Kidney (tissue), 14 donors: ENCODE results near the gene LCK. TPM values are rescaled to one million over a fixed set of nuclear protein-coding genes. Genes with fewer than 3 reads are reported as not detected.

Source experiments
- DNase-seq, 5 donors: peaks; one replicate each; pipeline ENCODE4 v3.0.0-alpha.2; 2013 to 2020
- FAIRE-seq: peaks from 2 replicates; lab custom pipeline; 2012; peaks lifted over from hg19 to GRCh38; lab: Jason Lieb, UNC
- H3K27ac ChIP-seq, 2 donors: one replicate each; pipeline ENCODE4 v1.7.0; 2013; ENCODE audit warnings: low read depth in 2 of 2, low read length in 2 of 2, inconsistent platforms in 1 of 2
- H3K27me3 ChIP-seq: one replicate; pipeline ENCODE4 v1.7.1; 2013; ENCODE audit warnings: low read length, inconsistent platforms; ENCODE audit not compliant: control insufficient read depth, insufficient read depth
- H3K36me3 ChIP-seq, 3 donors: one replicate each; pipeline versions ENCODE4 v1.7.0 to v1.7.1; 2013; ENCODE audit warnings: low read length in 3 of 3, control low read depth in 1 of 3, inconsistent platforms in 1 of 3; ENCODE audit not compliant: insufficient read depth in 3 of 3, control insufficient read depth in 2 of 3
- H3K4me1 ChIP-seq, 3 donors: one replicate each; pipeline versions ENCODE4 v1.7.0 to v1.7.1; 2013; ENCODE audit warnings: low read length in 3 of 3, inconsistent platforms in 1 of 3, low read depth in 1 of 3; ENCODE audit not compliant: control insufficient read depth in 2 of 3, insufficient read depth in 2 of 3
- H3K4me3 ChIP-seq, 3 donors: one replicate each; pipeline versions ENCODE4 v1.7.0 to v1.8.1; 2013; ENCODE audit warnings: low read length in 3 of 3, control low read depth in 1 of 3, inconsistent platforms in 1 of 3
- H3K9ac ChIP-seq, 3 donors: one replicate each; pipeline versions ENCODE4 v1.7.0 to v1.7.1; 2013; ENCODE audit warnings: low read length in 3 of 3, control low read depth in 1 of 3, inconsistent platforms in 1 of 3
- H3K9me3 ChIP-seq, 3 donors: one replicate each; pipeline versions ENCODE4 v1.7.0 to v1.7.1; 2013; ENCODE audit warnings: low read length in 3 of 3, control low read depth in 1 of 3, inconsistent platforms in 1 of 3; ENCODE audit not compliant: control insufficient read depth in 2 of 3, insufficient read depth in 1 of 3
- CTCF ChIP-seq: IDR thresholded peaks from 3 replicates; pipeline ENCODE4 v1.5.1; 2012; ENCODE audit warnings: mild to moderate bottlenecking, moderate library complexity, borderline replicate concordance; ENCODE audit not compliant: insufficient read depth; ENCODE audit errors: extremely low read depth
- intact Hi-C: fragments of 100-400 bp; cut with DNase I; formaldehyde crosslinking; loops from one replicate; pipeline ENCODE4 v1.11.1; 2022
- polyA plus RNA-seq: library from polyadenylated mRNA; stranded (reverse); fragments of 350-450 nt; fragmentation: Illumina TruSeq; extraction: RNeasy Lipid Tissue Mini Kit (QIAGEN cat#74804); gene quantifications from one replicate; pipeline ENCODE4 v1.2.3, GENCODE V29; 2014; ENCODE audit warnings: low read depth, low replicate concordance; ENCODE audit not compliant: insufficient read depth
- total RNA-seq: library from RNA; stranded (reverse); fragmentation: NEBNext Ultra II Directional; extraction: Animal tissue kit (Norgen Biotek cat#: 25700); gene quantifications from one replicate; pipeline ENCODE4 v1.2.1, GENCODE V29; 2021
- donor health status: control.
- donor health status: control.
- donor health status: control.
- donor health status: control.
- donor health status: control.
- donor health status: DM: yes; HTN: yes; CAD: no.
- donor health status: Normal renal cell carcinoma (clear cell type).

Gene LCK
- total and polyA plus RNA-seq, 2 donors from 2014 or later: 0.99 to 10.3 TPM

GRCh38 chr1:32286763-32287162, 35.7 kb downstream of the LCK start:
- intact Hi-C loops: no loop called here
- H3K4me1 ChIP-seq: no peaks in the 10 kb centered on the region
- no peaks in the 10 kb centered on the region for H3K36me3 ChIP-seq
- H3K27me3 ChIP-seq: no peaks in the 10 kb centered on the region
- no peak for FAIRE-seq
- no peaks in the 10 kb centered on the region for H3K9me3 ChIP-seq
- DNase-seq: peak in 1 of 5 donors; percentile 26
- no peak overlapping the region for H3K27ac ChIP-seq
- H3K4me3 ChIP-seq: no peak overlapping the region
- TF ChIP-seq CTCF: no peak
- no peak overlapping the region for H3K9ac ChIP-seq

GRCh38 chr1:32289256-32289655, 38.2 kb downstream of the LCK start:
- no peak for TF ChIP-seq CTCF
- no peak for FAIRE-seq
- H3K27ac ChIP-seq: no peak overlapping the region
- intact Hi-C loops: no loop called here
- DNase-seq: no peak
- no peak overlapping the region for H3K4me3 ChIP-seq
- H3K4me1 ChIP-seq: peaks cover 0 to 2% (median 0%) of the 10 kb centered on the region in 3 donors
- no peaks in the 10 kb centered on the region for H3K9me3 ChIP-seq
- H3K27me3 ChIP-seq: no peaks in the 10 kb centered on the region
- H3K36me3 ChIP-seq: no peaks in the 10 kb centered on the region
- H3K9ac ChIP-seq: no peak overlapping the region

- peak overlapping the region; percentile 35 to 89 for H3K27ac ChIP-seq
- FAIRE-seq (no peak), DNase-seq (no peak)
- peaks cover 0 to 2% (median 0%) of the 10 kb centered on the region in 3 donors for H3K4me1 ChIP-seq
- H3K9me3 ChIP-seq: no peaks in the 10 kb centered on the region
- H3K27me3 ChIP-seq: no peaks in the 10 kb centered on the region
- intact Hi-C loops: no loop called here
- TF ChIP-seq CTCF: no peak
- H3K9ac ChIP-seq: peak overlapping the region; percentile 55 to 73 (median 70)
- no peaks in the 10 kb centered on the region for H3K36me3 ChIP-seq
- H3K4me3 ChIP-seq: peak overlapping the region; percentile 80 to 97 (median 83)
Observed at GRCh38 chr1:32291145-32291707, 40.2 kb downstream of the LCK start.
